GM23338 (cell line): ENCODE data around the gene SREK1. TPM values are rescaled to one million over a fixed set of nuclear protein-coding genes. Genes with fewer than 3 reads are reported as not detected.

ENCODE experiments used
- ATAC-seq: fragments of 200-7000 bp; cut with Tn5 transposase; 3 replicates; pipeline ENCODE4 v1.9.1; 2020
- DNase-seq: peaks from one replicate; pipeline ENCODE4 v3.0.0-alpha.2; 2015; ENCODE audit warnings: low spot score
- H2AFZ ChIP-seq: fragments of 200-600 bp; sonication (generic); 2 replicates; pipeline ENCODE4 v1.8.0; 2016; ENCODE audit warnings: antibody characterized with exemption, mild to moderate bottlenecking, moderate library complexity
- H3F3A ChIP-seq: fragments of 200-600 bp; sonication (generic); replicated peaks from 2 replicates; pipeline ENCODE4 v1.8.0; 2017; ENCODE audit warnings: antibody characterized with exemption, mixed run types, low read depth
- H3K27ac ChIP-seq: fragments of 200-600 bp; sonication (generic); 2 replicates; pipeline ENCODE4 v1.6.1; 2016; ENCODE audit warnings: low read depth
- H3K27me3 ChIP-seq: fragments of 200-600 bp; sonication (generic); 2 replicates; pipeline ENCODE4 v1.8.0; 2016; ENCODE audit warnings: mild to moderate bottlenecking, mixed run types, moderate library complexity; ENCODE audit not compliant: insufficient read depth
- H3K36me3 ChIP-seq: fragments of 200-600 bp; sonication (generic); 2 replicates; pipeline ENCODE4 v1.8.0; 2016; ENCODE audit warnings: mild to moderate bottlenecking; ENCODE audit not compliant: insufficient read depth
- H3K4me1 ChIP-seq: fragments of 200-600 bp; sonication (generic); 2 replicates; pipeline ENCODE4 v1.8.0; 2016; ENCODE audit warnings: mild to moderate bottlenecking, moderate library complexity; ENCODE audit not compliant: insufficient read depth
- H3K4me2 ChIP-seq: fragments of 200-600 bp; sonication (generic); 2 replicates; pipeline ENCODE4 v1.7.1; 2017; ENCODE audit warnings: mixed run types
- H3K4me3 ChIP-seq: fragments of 200-600 bp; sonication (generic); 2 replicates; pipeline ENCODE4 v1.6.1; 2016; ENCODE audit warnings: mixed run types
- H3K79me2 ChIP-seq: fragments of 200-600 bp; sonication (generic); replicated peaks from 2 replicates; pipeline ENCODE4 v1.8.0; 2017; ENCODE audit warnings: mild to moderate bottlenecking; ENCODE audit not compliant: insufficient read depth
- H3K9me2 ChIP-seq: fragments of 200-600 bp; sonication (generic); 2 replicates; pipeline ENCODE4 v1.8.0; 2017; ENCODE audit not compliant: insufficient read depth
- H4K20me1 ChIP-seq: fragments of 200-600 bp; sonication (generic); replicated peaks from 2 replicates; pipeline ENCODE4 v1.8.0; 2017; ENCODE audit warnings: mild to moderate bottlenecking; ENCODE audit not compliant: insufficient read depth
- H3K27ac Mint-ChIP-seq: 2 replicates; pipeline ENCODE4 v1.8.0; 2020; ENCODE audit warnings: inconsistent platforms, mild to moderate bottlenecking, moderate library complexity, mixed read lengths
- H3K27me3 Mint-ChIP-seq: 3 replicates; pipeline ENCODE4 v1.8.0; 2022; ENCODE audit warnings: low read depth, mild to moderate bottlenecking, moderate library complexity, mixed read lengths, inconsistent platforms; ENCODE audit not compliant: insufficient read depth, poor library complexity
- H3K36me3 Mint-ChIP-seq: 3 replicates; pipeline ENCODE4 v1.8.0; 2021; ENCODE audit warnings: low read depth, mild to moderate bottlenecking, inconsistent platforms, moderate library complexity, mixed read lengths
- H3K4me1 Mint-ChIP-seq: 3 replicates; pipeline ENCODE4 v1.8.0; 2020; ENCODE audit warnings: mild to moderate bottlenecking, inconsistent platforms, mixed read lengths
- H3K4me3 Mint-ChIP-seq: 3 replicates; pipeline ENCODE4 v1.8.0; 2021; ENCODE audit warnings: moderate library complexity, mild to moderate bottlenecking, inconsistent platforms, mixed read lengths
- H3K9me3 Mint-ChIP-seq: 3 replicates; pipeline ENCODE4 v1.8.0; 2020; ENCODE audit warnings: moderate library complexity, mild to moderate bottlenecking, inconsistent platforms, mixed read lengths
- CREB1 ChIP-seq: fragments of 250-450 bp; sonication (Bioruptor Pico); IDR thresholded peaks from 2 replicates; pipeline ENCODE4 v1.5.0; 2020; ENCODE audit warnings: low read depth, mild to moderate bottlenecking, moderate library complexity
- EZH2 ChIP-seq: fragments of 200-600 bp; sonication (generic); IDR thresholded peaks from one replicate; pipeline ENCODE4 v1.8.0; 2017; ENCODE audit warnings: antibody characterized with exemption, mild to moderate bottlenecking, low read depth; ENCODE audit not compliant: unreplicated experiment
- EZH2phosphoT487 ChIP-seq: fragments of 200-600 bp; sonication (generic); IDR thresholded peaks from one replicate; pipeline ENCODE4 v1.8.1; 2018; ENCODE audit warnings: antibody characterized with exemption; ENCODE audit not compliant: unreplicated experiment
- JUNB ChIP-seq: IDR thresholded peaks from one replicate; pipeline ENCODE4 v1.6.1; 2016; ENCODE audit warnings: antibody characterized with exemption; ENCODE audit not compliant: unreplicated experiment
- NANOG ChIP-seq: IDR thresholded peaks from 2 replicates; pipeline ENCODE4 v1.6.1; 2016; ENCODE audit warnings: antibody characterized with exemption, borderline replicate concordance
- STAT1 ChIP-seq: IDR thresholded peaks from one replicate; pipeline ENCODE4 v1.6.1; 2016; ENCODE audit warnings: antibody characterized with exemption; ENCODE audit not compliant: unreplicated experiment
- ZNF114 ChIP-seq: fragments of 250-450 bp; sonication (Bioruptor Pico); IDR thresholded peaks from 2 replicates; pipeline ENCODE4 v1.5.0; 2020; ENCODE audit warnings: mild to moderate bottlenecking, moderate library complexity
- polyA plus RNA-seq: library from polyadenylated mRNA; unstranded; fragments of >200 nt; fragmentation: Nextera tagmentation; extraction: Ambion mirVana; gene quantifications from 2 replicates; pipeline ENCODE4 v1.2.1, GENCODE V29; 2016
- total RNA-seq: library from RNA; depleted of rRNA; stranded (reverse); fragments of >200 nt; shearing (Covaris generic); gene quantifications from 2 replicates; pipeline ENCODE4 v1.2.3, GENCODE V29; 2014
- TF ChIP-seq, protein P1 (sequence below): IDR thresholded peaks from one replicate; pipeline ENCODE4 v1.6.1; 2018; ENCODE audit warnings: antibody characterized with exemption; ENCODE audit not compliant: unreplicated experiment
- TF ChIP-seq, protein P2 (sequence below), 2 experiments: fragments of 200-600 bp in 1 of 2; sonication (generic) in 1 of 2; conservative IDR thresholded peaks; 2 replicates each; pipeline versions ENCODE4 v1.5.1 to v1.6.1; 2016 to 2017; ENCODE audit warnings: antibody characterized with exemption in 2 of 2, low read depth in 2 of 2, mild to moderate bottlenecking in 2 of 2, moderate library complexity in 1 of 2

Gene SREK1
- total and polyA plus RNA-seq, 2 experiments from 2014 or later: 64.3 to 66.4 TPM

- TF ChIP-seq, protein P1, sequence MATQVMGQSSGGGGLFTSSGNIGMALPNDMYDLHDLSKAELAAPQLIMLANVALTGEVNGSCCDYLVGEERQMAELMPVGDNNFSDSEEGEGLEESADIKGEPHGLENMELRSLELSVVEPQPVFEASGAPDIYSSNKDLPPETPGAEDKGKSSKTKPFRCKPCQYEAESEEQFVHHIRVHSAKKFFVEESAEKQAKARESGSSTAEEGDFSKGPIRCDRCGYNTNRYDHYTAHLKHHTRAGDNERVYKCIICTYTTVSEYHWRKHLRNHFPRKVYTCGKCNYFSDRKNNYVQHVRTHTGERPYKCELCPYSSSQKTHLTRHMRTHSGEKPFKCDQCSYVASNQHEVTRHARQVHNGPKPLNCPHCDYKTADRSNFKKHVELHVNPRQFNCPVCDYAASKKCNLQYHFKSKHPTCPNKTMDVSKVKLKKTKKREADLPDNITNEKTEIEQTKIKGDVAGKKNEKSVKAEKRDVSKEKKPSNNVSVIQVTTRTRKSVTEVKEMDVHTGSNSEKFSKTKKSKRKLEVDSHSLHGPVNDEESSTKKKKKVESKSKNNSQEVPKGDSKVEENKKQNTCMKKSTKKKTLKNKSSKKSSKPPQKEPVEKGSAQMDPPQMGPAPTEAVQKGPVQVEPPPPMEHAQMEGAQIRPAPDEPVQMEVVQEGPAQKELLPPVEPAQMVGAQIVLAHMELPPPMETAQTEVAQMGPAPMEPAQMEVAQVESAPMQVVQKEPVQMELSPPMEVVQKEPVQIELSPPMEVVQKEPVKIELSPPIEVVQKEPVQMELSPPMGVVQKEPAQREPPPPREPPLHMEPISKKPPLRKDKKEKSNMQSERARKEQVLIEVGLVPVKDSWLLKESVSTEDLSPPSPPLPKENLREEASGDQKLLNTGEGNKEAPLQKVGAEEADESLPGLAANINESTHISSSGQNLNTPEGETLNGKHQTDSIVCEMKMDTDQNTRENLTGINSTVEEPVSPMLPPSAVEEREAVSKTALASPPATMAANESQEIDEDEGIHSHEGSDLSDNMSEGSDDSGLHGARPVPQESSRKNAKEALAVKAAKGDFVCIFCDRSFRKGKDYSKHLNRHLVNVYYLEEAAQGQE: no peak
- no peak for TF ChIP-seq STAT1
- no peak for TF ChIP-seq CREB1
- no peak for TF ChIP-seq ZNF114 (CRISPR knock-in tag)
- TF ChIP-seq, protein P2, sequence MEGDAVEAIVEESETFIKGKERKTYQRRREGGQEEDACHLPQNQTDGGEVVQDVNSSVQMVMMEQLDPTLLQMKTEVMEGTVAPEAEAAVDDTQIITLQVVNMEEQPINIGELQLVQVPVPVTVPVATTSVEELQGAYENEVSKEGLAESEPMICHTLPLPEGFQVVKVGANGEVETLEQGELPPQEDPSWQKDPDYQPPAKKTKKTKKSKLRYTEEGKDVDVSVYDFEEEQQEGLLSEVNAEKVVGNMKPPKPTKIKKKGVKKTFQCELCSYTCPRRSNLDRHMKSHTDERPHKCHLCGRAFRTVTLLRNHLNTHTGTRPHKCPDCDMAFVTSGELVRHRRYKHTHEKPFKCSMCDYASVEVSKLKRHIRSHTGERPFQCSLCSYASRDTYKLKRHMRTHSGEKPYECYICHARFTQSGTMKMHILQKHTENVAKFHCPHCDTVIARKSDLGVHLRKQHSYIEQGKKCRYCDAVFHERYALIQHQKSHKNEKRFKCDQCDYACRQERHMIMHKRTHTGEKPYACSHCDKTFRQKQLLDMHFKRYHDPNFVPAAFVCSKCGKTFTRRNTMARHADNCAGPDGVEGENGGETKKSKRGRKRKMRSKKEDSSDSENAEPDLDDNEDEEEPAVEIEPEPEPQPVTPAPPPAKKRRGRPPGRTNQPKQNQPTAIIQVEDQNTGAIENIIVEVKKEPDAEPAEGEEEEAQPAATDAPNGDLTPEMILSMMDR (conservative IDR thresholded peaks at IDR 0.05; ENCODE audit: low read depth in 2 of 2): no peak
- no peak for TF ChIP-seq EZH2phosphoT487
These were observed 35.4 kb downstream of the SREK1 start (continued) for GRCh38 chr5:66179297-66180051.

- Mint-ChIP-seq H3K4me1 (no peaks in the 10 kb centered on the region), H3K9me3 (no peaks in the 10 kb centered on the region), H3K27me3 (no peaks in the 10 kb centered on the region), H3K27ac (no peak overlapping the region), H3K4me3 (no peak overlapping the region), H3K36me3 (peaks cover 28% of the 10 kb centered on the region)
- H3F3A ChIP-seq: no peaks in the 10 kb centered on the region
- no peak for TF ChIP-seq JUNB
- no peak for TF ChIP-seq CREB1
- no peak for TF ChIP-seq NANOG
- TF ChIP-seq EZH2: no peak
- no peak for TF ChIP-seq EZH2phosphoT487
- H3K4me1 ChIP-seq: no peaks in the 10 kb centered on the region
- ATAC-seq: no peak
- H3K4me3 ChIP-seq: no peak overlapping the region
- no peaks in the 10 kb centered on the region for H4K20me1 ChIP-seq
- no peak for DNase-seq
- H3K4me2 ChIP-seq: no peak overlapping the region
- no peak overlapping the region for H2AFZ ChIP-seq
- peaks cover 27% of the 10 kb centered on the region for H3K36me3 ChIP-seq
- no peaks in the 10 kb centered on the region for H3K9me2 ChIP-seq
- H3K79me2 ChIP-seq: no peaks in the 10 kb centered on the region
- H3K27me3 ChIP-seq: no peaks in the 10 kb centered on the region
- H3K27ac ChIP-seq: no peak overlapping the region
These were observed 36.4 kb downstream of the SREK1 start for GRCh38 chr5:66180282-66181155.
